HL-60 (cell line): ENCODE data around the gene NEU4.

ENCODE experiments used
- DNase-seq, 2 experiments: peaks; one replicate each; pipeline ENCODE4 v3.0.0-alpha.2; 2010 to 2020; ENCODE audit warnings: low read depth in 1 of 2, low spot score in 1 of 2
- H3K27ac ChIP-seq: fragments of 250-450 bp; sonication (Bioruptor Pico); replicated peaks from 2 replicates; pipeline ENCODE4 v1.5.1; 2020; ENCODE audit warnings: mild to moderate bottlenecking, moderate library complexity
- H3K27me3 ChIP-seq: fragments of 250-450 bp; sonication (Bioruptor Pico); 2 replicates; pipeline ENCODE4 v1.5.1; 2021; ENCODE audit warnings: mild to moderate bottlenecking, moderate library complexity; ENCODE audit not compliant: insufficient read depth, poor library complexity, severe bottlenecking
- H3K4me3 ChIP-seq: replicated peaks from 2 replicates; pipeline ENCODE4 v1.5.1; 2011; ENCODE audit warnings: mild to moderate bottlenecking, control low read depth, low read length; ENCODE audit not compliant: insufficient read depth
- POLR2AphosphoS5 ChIP-seq: IDR thresholded peaks from 2 replicates; pipeline ENCODE4 v1.6.1; 2012; ENCODE audit warnings: low read depth
- SPI1 ChIP-seq: IDR thresholded peaks from 2 replicates; pipeline ENCODE4 v1.6.1; 2012; ENCODE audit warnings: low read depth, mild to moderate bottlenecking, borderline replicate concordance
- TF ChIP-seq, protein P1 (sequence below): IDR thresholded peaks from one replicate; pipeline ENCODE4 v1.5.1; 2011; ENCODE audit warnings: low read length, control low read depth, inconsistent platforms; ENCODE audit not compliant: insufficient read depth
- TF ChIP-seq, protein P2 (sequence below): IDR thresholded peaks from 2 replicates; pipeline ENCODE4 v1.6.1; 2012; ENCODE audit warnings: low read depth; ENCODE audit not compliant: insufficient replicate concordance

NEU4 gene

GRCh38 chr2:241865957-241866789, 57.2 kb downstream of the NEU4 start:
- TF ChIP-seq SPI1, result no peak
- TF ChIP-seq POLR2AphosphoS5, result no peak
- TF ChIP-seq, protein P1, sequence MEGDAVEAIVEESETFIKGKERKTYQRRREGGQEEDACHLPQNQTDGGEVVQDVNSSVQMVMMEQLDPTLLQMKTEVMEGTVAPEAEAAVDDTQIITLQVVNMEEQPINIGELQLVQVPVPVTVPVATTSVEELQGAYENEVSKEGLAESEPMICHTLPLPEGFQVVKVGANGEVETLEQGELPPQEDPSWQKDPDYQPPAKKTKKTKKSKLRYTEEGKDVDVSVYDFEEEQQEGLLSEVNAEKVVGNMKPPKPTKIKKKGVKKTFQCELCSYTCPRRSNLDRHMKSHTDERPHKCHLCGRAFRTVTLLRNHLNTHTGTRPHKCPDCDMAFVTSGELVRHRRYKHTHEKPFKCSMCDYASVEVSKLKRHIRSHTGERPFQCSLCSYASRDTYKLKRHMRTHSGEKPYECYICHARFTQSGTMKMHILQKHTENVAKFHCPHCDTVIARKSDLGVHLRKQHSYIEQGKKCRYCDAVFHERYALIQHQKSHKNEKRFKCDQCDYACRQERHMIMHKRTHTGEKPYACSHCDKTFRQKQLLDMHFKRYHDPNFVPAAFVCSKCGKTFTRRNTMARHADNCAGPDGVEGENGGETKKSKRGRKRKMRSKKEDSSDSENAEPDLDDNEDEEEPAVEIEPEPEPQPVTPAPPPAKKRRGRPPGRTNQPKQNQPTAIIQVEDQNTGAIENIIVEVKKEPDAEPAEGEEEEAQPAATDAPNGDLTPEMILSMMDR, result no peak
- TF ChIP-seq, protein P2, sequence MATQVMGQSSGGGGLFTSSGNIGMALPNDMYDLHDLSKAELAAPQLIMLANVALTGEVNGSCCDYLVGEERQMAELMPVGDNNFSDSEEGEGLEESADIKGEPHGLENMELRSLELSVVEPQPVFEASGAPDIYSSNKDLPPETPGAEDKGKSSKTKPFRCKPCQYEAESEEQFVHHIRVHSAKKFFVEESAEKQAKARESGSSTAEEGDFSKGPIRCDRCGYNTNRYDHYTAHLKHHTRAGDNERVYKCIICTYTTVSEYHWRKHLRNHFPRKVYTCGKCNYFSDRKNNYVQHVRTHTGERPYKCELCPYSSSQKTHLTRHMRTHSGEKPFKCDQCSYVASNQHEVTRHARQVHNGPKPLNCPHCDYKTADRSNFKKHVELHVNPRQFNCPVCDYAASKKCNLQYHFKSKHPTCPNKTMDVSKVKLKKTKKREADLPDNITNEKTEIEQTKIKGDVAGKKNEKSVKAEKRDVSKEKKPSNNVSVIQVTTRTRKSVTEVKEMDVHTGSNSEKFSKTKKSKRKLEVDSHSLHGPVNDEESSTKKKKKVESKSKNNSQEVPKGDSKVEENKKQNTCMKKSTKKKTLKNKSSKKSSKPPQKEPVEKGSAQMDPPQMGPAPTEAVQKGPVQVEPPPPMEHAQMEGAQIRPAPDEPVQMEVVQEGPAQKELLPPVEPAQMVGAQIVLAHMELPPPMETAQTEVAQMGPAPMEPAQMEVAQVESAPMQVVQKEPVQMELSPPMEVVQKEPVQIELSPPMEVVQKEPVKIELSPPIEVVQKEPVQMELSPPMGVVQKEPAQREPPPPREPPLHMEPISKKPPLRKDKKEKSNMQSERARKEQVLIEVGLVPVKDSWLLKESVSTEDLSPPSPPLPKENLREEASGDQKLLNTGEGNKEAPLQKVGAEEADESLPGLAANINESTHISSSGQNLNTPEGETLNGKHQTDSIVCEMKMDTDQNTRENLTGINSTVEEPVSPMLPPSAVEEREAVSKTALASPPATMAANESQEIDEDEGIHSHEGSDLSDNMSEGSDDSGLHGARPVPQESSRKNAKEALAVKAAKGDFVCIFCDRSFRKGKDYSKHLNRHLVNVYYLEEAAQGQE, result no peak
- Histone ChIP-seq H3K27me3 (peaks cover 63% of the 10 kb centered on the region), H3K27ac (no peak overlapping the region), H3K4me3 (no peak overlapping the region)
- DNase-seq, result no peak
